GM21360 (cell line): ENCODE results near the gene TBX10.
"Not testable (repeated sequence)": the region's sequence is repeated elsewhere in the genome, so short reads cannot be mapped to it uniquely, and the experiment has no call there.

Experiments used
- ATAC-seq: cut with Tn5 transposase; IDR thresholded peaks from one replicate; pipeline ENCODE4 v1.9.1; 2021; ENCODE audit warnings: mild to moderate bottlenecking, moderate library complexity; ENCODE audit not compliant: unreplicated experiment

The TBX10 gene

GRCh38 chr11:67632175-67632981, 7.2 kb downstream of the TBX10 start:
- no peak for ATAC-seq

GRCh38 chr11:67631853-67632174, 7.7 kb downstream of the TBX10 start:
- ATAC-seq, result no peak

- no peak for ATAC-seq
Observed at GRCh38 chr11:67631411-67631810, 8.2 kb downstream of the TBX10 start.

GRCh38 chr11:67630943-67631331, 8.6 kb downstream of the TBX10 start:
- no peak for ATAC-seq

- peak; percentile 51 for ATAC-seq
Observed at GRCh38 chr11:67630228-67630942, 9.2 kb downstream of the TBX10 start.

- ATAC-seq, result peak; percentile 48
Observed at GRCh38 chr11:67629386-67630227, 10.0 kb downstream of the TBX10 start, which contains the start of gene NUDT8. TSS of gene NUDT8 (minus strand) at chr11:67629937. CDS start at chr11:67629911, 26 bp downstream.

- no peak for ATAC-seq
Observed at GRCh38 chr11:67628710-67629385, 10.7 kb downstream of the TBX10 start.

- ATAC-seq, result no peak
Observed at GRCh38 chr11:67627812-67628624, 11.5 kb downstream of the TBX10 start.

GRCh38 chr11:67627441-67627811, 12.1 kb downstream of the TBX10 start:
- no peak for ATAC-seq

GRCh38 chr11:67626970-67627369, 12.6 kb downstream of the TBX10 start:
- no peak for ATAC-seq

- not testable (repeated sequence) for ATAC-seq
Observed at GRCh38 chr11:67626131-67626833, 13.3 kb downstream of the TBX10 start.

GRCh38 chr11:67623795-67624194, 15.8 kb downstream of the TBX10 start:
- ATAC-seq, result not testable (repeated sequence)

GRCh38 chr11:67622905-67623304, 16.7 kb downstream of the TBX10 start:
- not testable (repeated sequence) for ATAC-seq

GRCh38 chr11:67621928-67622327, 17.6 kb downstream of the TBX10 start:
- ATAC-seq, result not testable (repeated sequence)

GRCh38 chr11:67620621-67621020, 18.9 kb downstream of the TBX10 start:
- not testable (repeated sequence) for ATAC-seq

GRCh38 chr11:67619683-67620618, 19.6 kb downstream of the TBX10 start:
- not testable (repeated sequence) for ATAC-seq

- not testable (repeated sequence) for ATAC-seq
Observed at GRCh38 chr11:67618901-67619659, 20.5 kb downstream of the TBX10 start.
